ENCODE measurements around the gene USB1. TPM values are rescaled to one million over a fixed set of nuclear protein-coding genes. Genes with fewer than 3 reads are reported as not detected.

Gene USB1
- total RNA-seq, 4 donors from 2014 or later, result 31.4 to 79.0 (median 60.0) TPM

GRCh38 chr16:57962756-57963155 is 38.5 kb upstream of the USB1 start:
- H3K27ac ChIP-seq, result no peak overlapping the region
- H3K4me1 ChIP-seq, result no peaks in the 10 kb centered on the region
- no peak overlapping the region for H3K4me3 ChIP-seq (replicated peaks in 1 of 3)
- no peaks in the 10 kb centered on the region for H3K9me3 ChIP-seq
- no peaks in the 10 kb centered on the region for H3K27me3 ChIP-seq
- DNase-seq, result no peak
- no peaks in the 10 kb centered on the region for H3K36me3 ChIP-seq
- WGBS, 2 donors, result 83% methylated on average over 4 of the region's 9 CpGs; no CpG with 5 or more reads in 1 of the 2 donors
- TF ChIP-seq POLR2A (IDR thresholded peaks at IDR 0.05) (no peak), CTCF (IDR thresholded peaks at IDR 0.05) (no peak)
- intact Hi-C loops (cut with DNase I), result no loop called here

- TF ChIP-seq CTCF (IDR thresholded peaks at IDR 0.05) (no peak), POLR2A (IDR thresholded peaks at IDR 0.05) (no peak)
- H3K36me3 ChIP-seq, result no peaks in the 10 kb centered on the region
- no peaks in the 10 kb centered on the region for H3K9me3 ChIP-seq
- no peaks in the 10 kb centered on the region for H3K27me3 ChIP-seq
- intact Hi-C loops (cut with DNase I), result no loop called here
- no peak overlapping the region for H3K4me3 ChIP-seq (replicated peaks in 1 of 3)
- no peak for DNase-seq
- 82 to 92% methylated on average over 7 to 8 of the region's 10 CpGs for WGBS, 2 donors
- H3K4me1 ChIP-seq, result no peaks in the 10 kb centered on the region
- H3K27ac ChIP-seq, result no peak overlapping the region
Observed at GRCh38 chr16:57964157-57964700, 37.0 kb upstream of the USB1 start.

GRCh38 chr16:57966204-57966771 is 34.9 kb upstream of the USB1 start:
- no peaks in the 10 kb centered on the region for H3K9me3 ChIP-seq

GRCh38 chr16:57966986-57967385 is 34.2 kb upstream of the USB1 start:
- intact Hi-C loops (cut with DNase I), result no loop called here
- Histone ChIP-seq H3K27me3 (no peaks in the 10 kb centered on the region), H3K27ac (no peak overlapping the region), H3K9me3 (no peaks in the 10 kb centered on the region), H3K36me3 (no peaks in the 10 kb centered on the region), H3K4me1 (no peaks in the 10 kb centered on the region), H3K4me3 (replicated peaks in 1 of 3) (no peak overlapping the region)
- DNase-seq, result no peak
- WGBS, 2 donors, result 85 to 90% methylated on average over 9 of the region's 9 CpGs
- no peak for TF ChIP-seq CTCF (IDR thresholded peaks at IDR 0.05)
- TF ChIP-seq POLR2A (IDR thresholded peaks at IDR 0.05), result no peak

More at GRCh38 chr16:57966204-57966771, 34.9 kb upstream of the USB1 start:
- Histone ChIP-seq H3K36me3 (no peaks in the 10 kb centered on the region), H3K27ac (no peak overlapping the region), H3K27me3 (no peaks in the 10 kb centered on the region), H3K4me3 (replicated peaks in 1 of 3) (no peak overlapping the region), H3K4me1 (no peaks in the 10 kb centered on the region)
- no peak for TF ChIP-seq CTCF (IDR thresholded peaks at IDR 0.05)
- TF ChIP-seq POLR2A (IDR thresholded peaks at IDR 0.05), result no peak
- WGBS, 2 donors, result 58 to 73% methylated on average over 4 of the region's 4 CpGs
- DNase-seq, result no peak
- intact Hi-C loops (cut with DNase I), result no loop called here

GRCh38 chr16:57967916-57968315 is 33.3 kb upstream of the USB1 start:
- Histone ChIP-seq H3K4me3 (replicated peaks in 1 of 3) (no peak overlapping the region), H3K9me3 (no peaks in the 10 kb centered on the region)

More at GRCh38 chr16:57967916-57968315, 33.3 kb upstream of the USB1 start:
- H3K4me1 ChIP-seq, result no peaks in the 10 kb centered on the region
- H3K27ac ChIP-seq, result no peak overlapping the region
- intact Hi-C loops (cut with DNase I), result no loop called here
- H3K36me3 ChIP-seq, result no peaks in the 10 kb centered on the region
- TF ChIP-seq CTCF (IDR thresholded peaks at IDR 0.05) (no peak), POLR2A (IDR thresholded peaks at IDR 0.05) (no peak)
- no peak for DNase-seq
- H3K27me3 ChIP-seq, result no peaks in the 10 kb centered on the region

Data from thyroid gland (tissue), 4 donors.